ENCODE measurements around the gene KCNJ15.

- TF ChIP-seq CTCF (IDR thresholded peaks at IDR 0.05 in 8 of 11, conservative IDR thresholded peaks at IDR 0.05 in 3 of 11) (no peak), POLR2AphosphoS5 (IDR thresholded peaks at IDR 0.05) (no peak)
These were observed 70.1 kb downstream of the KCNJ15 start for GRCh38 chr21:38326899-38327298.

Measured in spleen (tissue), 7 donors.